CD4-positive, alpha-beta T cell treated with Interleukin-15 for 1 hour (primary cell): ENCODE results near the gene ABL1.

ENCODE experiments used
- DNase-seq: peaks from one replicate; pipeline ENCODE4 v3.0.0-alpha.2; 2020

ABL1 gene

DNA sequence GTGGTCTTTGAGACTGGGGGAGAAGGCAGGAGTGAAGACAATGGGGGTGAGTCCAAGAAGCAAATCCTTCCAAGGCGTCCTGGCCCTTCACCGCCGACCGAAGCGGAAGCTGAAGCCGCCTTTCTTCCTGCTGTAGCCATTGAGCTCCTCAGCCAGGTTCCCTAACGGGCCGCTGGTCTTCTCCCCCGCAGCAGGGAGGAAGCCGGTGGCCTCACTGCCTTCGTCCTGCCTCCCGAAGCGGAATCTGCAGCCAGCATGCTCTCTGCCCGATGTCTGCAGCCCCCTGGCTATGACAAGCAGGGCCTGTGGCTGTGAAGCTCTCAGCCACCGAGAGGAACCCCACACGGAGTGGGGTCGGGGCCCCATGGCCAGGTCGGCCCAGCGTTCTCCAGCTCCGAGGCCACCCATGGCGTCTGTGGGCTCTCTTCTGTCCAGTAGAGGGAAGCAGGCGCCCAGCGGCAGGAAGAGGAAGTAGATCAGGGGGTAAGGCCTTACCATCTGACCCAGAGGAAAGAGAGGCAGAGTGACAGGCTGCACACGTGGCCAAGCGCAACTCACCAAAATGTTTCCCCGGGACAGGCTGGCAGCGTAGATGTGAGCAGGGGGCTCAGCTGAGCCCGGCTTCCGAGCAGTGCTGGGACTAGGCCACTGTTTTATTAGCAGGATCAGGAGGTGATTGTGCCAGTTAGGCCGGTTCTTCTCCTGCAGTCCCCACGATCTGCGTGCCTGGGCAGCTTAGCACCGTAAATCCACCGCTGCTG lies 58.5 kb downstream of the ABL1 start:
- peak; percentile 64 for DNase-seq

DNA sequence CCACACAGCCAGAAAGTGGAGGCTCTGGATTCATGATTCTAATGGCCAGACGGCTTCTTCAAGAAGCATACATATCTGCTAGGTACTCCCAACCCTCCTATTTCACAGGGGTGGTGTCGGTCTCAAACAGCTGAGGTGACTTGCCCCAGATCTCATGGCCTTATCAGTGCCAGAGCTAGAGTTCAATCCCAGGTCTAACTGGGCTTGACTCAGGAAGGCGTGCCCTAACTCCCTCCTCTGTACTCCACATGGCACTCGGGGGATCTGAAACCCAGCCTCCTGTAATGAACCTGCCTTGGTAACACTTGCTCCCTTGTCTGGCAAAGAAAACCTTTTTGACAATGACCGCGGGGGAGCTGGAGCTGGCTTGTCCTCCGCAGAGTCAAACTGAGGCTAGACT lies 59.5 kb downstream of the ABL1 start:
- DNase-seq: no peak

- DNase-seq: no peak
Observed at GRCh38 chr9:130895038-130895437, 60.0 kb downstream of the ABL1 start.

- DNase-seq: no peak
Observed at GRCh38 chr9:130895481-130896232, 60.6 kb downstream of the ABL1 start.

DNA sequence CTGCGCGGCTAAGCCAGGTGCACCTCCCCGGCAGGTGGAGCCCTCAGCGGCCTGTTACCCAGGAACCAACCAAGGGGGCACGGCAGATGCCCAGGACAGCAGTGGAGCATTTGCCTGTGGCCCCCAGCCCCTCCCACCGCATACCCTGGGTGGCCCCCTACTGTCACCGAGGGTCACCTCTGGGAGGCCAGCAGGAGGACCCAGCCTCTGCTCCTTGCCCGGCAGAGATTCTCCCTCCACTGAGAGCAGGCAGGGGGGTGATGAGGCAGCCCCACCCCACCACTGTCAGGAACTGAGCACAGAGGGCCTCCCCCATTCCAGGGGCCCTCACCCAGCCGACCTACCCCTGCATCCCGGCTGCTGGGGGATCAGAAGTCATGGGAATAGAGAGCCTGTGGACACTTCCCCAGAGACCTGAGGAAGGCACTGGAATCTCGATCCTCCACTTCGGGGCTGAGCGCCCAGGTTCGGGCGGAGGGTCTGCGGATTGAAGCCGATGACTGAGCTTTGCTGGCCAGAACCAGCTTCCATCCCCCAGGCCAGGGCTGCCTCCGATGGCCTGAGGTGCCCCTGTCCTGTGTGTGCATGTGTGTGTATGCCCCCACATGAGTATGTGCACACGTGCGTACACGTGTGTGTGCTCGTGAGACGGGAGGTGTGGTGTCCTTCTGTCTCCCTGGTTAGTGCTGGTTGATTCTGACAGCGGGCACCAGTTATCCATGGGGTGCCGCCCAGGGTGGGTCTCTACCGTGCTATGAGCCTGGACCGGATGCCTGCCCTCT lies 61.4 kb downstream of the ABL1 start, which contains the start of gene QRFP:
TSS of gene QRFP (minus strand) at position 580 of the 782 bp plus-strand sequence. CDS start 2,974 bp downstream, outside the sequence.
- DNase-seq: no peak

DNA sequence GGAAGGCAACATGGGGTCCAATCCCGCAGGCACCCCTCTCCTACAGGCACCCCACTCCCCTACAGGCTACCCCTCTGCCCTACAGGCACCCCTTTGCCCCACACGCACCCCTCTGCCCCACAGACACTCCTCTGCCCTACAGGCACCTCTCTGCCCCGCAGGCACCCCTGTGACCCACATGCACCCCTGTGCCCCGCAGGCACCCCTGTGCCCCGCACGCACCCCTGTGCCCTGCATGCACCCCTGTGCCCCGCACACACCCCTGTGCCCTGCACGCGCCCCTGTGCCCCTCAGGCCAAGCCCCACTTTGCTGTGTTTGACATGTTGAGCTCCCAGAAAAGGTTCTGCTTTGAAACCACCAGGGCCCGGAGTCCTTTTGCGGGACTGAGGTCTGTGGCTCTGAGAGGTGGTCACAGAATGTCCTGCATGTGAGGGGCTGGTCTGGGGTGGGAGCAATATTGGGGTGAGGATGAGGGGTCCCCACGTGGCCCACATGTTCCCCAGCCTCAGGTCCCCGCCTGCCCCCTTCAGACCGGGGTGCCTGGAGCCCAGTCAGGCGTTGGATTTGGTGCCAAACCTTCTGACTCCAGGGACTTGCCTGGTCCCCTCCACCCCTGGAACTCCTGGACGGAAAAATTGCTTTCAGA lies 62.2 kb downstream of the ABL1 start:
- no peak for DNase-seq

- no peak for DNase-seq
Observed at GRCh38 chr9:130897848-130898551, 62.9 kb downstream of the ABL1 start.

GRCh38 chr9:130898552-130898852 lies 63.4 kb downstream of the ABL1 start:
- DNase-seq: no peak

GRCh38 chr9:130899051-130899748 lies 64.1 kb downstream of the ABL1 start:
- no peak for DNase-seq

DNA sequence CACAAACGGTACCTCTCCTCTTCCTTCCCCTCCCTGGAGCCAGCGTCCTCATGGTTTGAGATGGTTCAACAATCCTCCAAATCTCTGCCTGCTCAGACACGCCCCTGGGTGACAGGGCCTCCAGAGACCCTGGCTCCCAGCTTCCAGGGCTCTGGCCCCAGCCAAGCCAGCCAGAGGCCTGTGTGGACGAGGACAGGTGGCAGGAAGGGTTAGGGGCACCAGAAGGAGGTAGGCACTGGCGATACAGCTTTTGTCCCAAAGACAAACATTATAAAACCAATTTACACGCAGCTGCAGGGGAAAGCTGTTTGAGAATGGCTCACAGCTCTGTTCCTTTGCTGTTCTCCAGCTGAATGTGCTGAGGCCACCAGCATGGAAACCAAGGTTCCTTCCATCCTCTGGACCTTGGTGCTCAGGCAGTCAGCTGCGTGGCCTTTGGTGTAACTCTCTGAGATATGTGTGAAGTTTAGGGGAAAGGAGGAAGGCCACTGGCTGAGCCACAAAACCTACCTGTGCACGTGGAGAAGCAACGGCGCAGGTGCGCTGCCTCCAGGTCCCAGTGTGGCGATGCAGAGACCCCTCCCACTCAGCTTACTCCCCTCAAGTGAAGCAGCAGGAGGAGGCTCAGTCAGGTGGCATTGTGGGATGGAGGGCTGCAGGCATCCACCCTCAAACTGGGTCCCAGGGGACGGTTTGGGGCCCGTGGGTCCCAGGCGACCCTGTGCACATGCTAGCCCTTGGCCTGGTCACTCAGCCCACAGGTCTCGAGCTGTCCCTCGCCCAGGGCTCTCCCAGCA lies 65.8 kb downstream of the ABL1 start:
- DNase-seq: no peak

- no peak for DNase-seq
Observed at GRCh38 chr9:130901498-130902203, 66.6 kb downstream of the ABL1 start.

- DNase-seq: no peak
Observed at GRCh38 chr9:130902204-130903185, 67.4 kb downstream of the ABL1 start.

GRCh38 chr9:130903194-130904069 lies 68.4 kb downstream of the ABL1 start:
- DNase-seq: no peak

GRCh38 chr9:130904070-130905044 lies 69.3 kb downstream of the ABL1 start:
- no peak for DNase-seq

GRCh38 chr9:130905125-130905901 lies 70.3 kb downstream of the ABL1 start:
- no peak for DNase-seq
